ENCODE measurements around the gene PIGBOS1.

- TF ChIP-seq CTCF (IDR thresholded peaks at IDR 0.05) (no peak), POLR2A (IDR thresholded peaks at IDR 0.05) (no peak)
Measured at GRCh38 chr15:55343168-55343567, 24.2 kb upstream of the PIGBOS1 start.
